Prostate gland (tissue), 2 donors: ENCODE results near the gene PEAR1. TPM values are rescaled to one million over a fixed set of nuclear protein-coding genes. Genes with fewer than 3 reads are reported as not detected.

ENCODE experiments used
- DNase-seq: peaks from one replicate; pipeline ENCODE4 v3.0.0-alpha.2; 2019; ENCODE audit warnings: low spot score
- H3K27ac ChIP-seq, 2 donors: fragments of 200-600 bp; sonication (generic); 2 replicates each; pipeline ENCODE4 v1.5.1; 2017 to 2019
- H3K27me3 ChIP-seq: fragments of 200-600 bp; sonication (generic); replicated peaks from 2 replicates; pipeline ENCODE4 v1.5.1; 2019; ENCODE audit not compliant: insufficient read depth
- H3K36me3 ChIP-seq, 2 donors: fragments of 200-600 bp; sonication (generic); 1 replicate in 1 of 2; 2 replicates in 1 of 2; pipeline versions ENCODE4 v1.5.1 to v1.8.1; 2017 to 2019
- H3K4me1 ChIP-seq: fragments of 200-600 bp; sonication (generic); replicated peaks from 2 replicates; pipeline ENCODE4 v1.5.1; 2019
- H3K4me3 ChIP-seq, 2 donors: fragments of 200-600 bp; sonication (generic); 2 replicates each; pipeline ENCODE4 v1.5.1; 2017 to 2019
- H3K9me3 ChIP-seq: fragments of 200-600 bp; sonication (generic); 2 replicates; pipeline ENCODE4 v1.5.1; 2017
- CTCF ChIP-seq, 4 experiments: fragments of 200-600 bp in 2 of 4; fragments of 450-650 bp in 2 of 4; sonication (generic) in 2 of 4; IDR thresholded peaks; 1 replicate in 3 of 4; 2 replicates in 1 of 4; pipeline ENCODE4 v1.5.1; 2016 to 2019; ENCODE audit warnings: antibody characterized with exemption in 4 of 4, mild to moderate bottlenecking in 2 of 4, moderate library complexity in 2 of 4
- POLR2A ChIP-seq: fragments of 450-650 bp; IDR thresholded peaks from one replicate; pipeline ENCODE4 v1.6.1; 2016; ENCODE audit warnings: antibody characterized with exemption, mild to moderate bottlenecking
- POLR2AphosphoS5 ChIP-seq: sonication (generic); formaldehyde crosslinking; IDR thresholded peaks from one replicate; pipeline ENCODE4 v1.6.1; 2017; ENCODE audit warnings: antibody characterized with exemption
- WGBS: methylation state at CpG from one replicate; pipeline ENCODE4 v1.1.5; 2018; 5-methylcytosine and 5-hydroxymethylcytosine counted together
- intact Hi-C: fragments of 100-400 bp; cut with DNase I; formaldehyde crosslinking; loops from one replicate; pipeline ENCODE4 v1.14.2; 2022
- total RNA-seq, 2 donors: library from RNA; depleted of rRNA; stranded (reverse); fragments of >200 nt; gene quantifications; one replicate each; pipeline ENCODE4 v1.1.0, GENCODE V29; 2016

Gene PEAR1
- total RNA-seq, 2 donors from 2014 or later = 3.6 to 20.0 TPM

- H3K9me3 ChIP-seq = no peaks in the 10 kb centered on the region
- no peaks in the 10 kb centered on the region for H3K36me3 ChIP-seq
- no peak overlapping the region for H3K4me3 ChIP-seq
- H3K4me1 ChIP-seq = no peaks in the 10 kb centered on the region
- DNase-seq = no peak
- intact Hi-C loops = no loop called here
- no peak overlapping the region for H3K27ac ChIP-seq
- WGBS = 62% methylated on average over 18 of the region's 18 CpGs
- peaks cover 15% of the 10 kb centered on the region for H3K27me3 ChIP-seq
- TF ChIP-seq CTCF (IDR thresholded peaks at IDR 0.05) (no peak), POLR2AphosphoS5 (no peak), POLR2A (no peak)
Observed at GRCh38 chr1:156845953-156846545, 47.5 kb upstream of the PEAR1 start.

- no peaks in the 10 kb centered on the region for H3K4me1 ChIP-seq
- WGBS = 82% methylated on average over 5 of the region's 5 CpGs
- intact Hi-C loops = no loop called here
- DNase-seq = no peak
- H3K4me3 ChIP-seq = no peak overlapping the region
- no peaks in the 10 kb centered on the region for H3K9me3 ChIP-seq
- no peak for TF ChIP-seq POLR2AphosphoS5
- TF ChIP-seq POLR2A = no peak
- no peak for TF ChIP-seq CTCF (IDR thresholded peaks at IDR 0.05)
- no peak overlapping the region for H3K27ac ChIP-seq
- H3K27me3 ChIP-seq = peaks cover 15% of the 10 kb centered on the region
- H3K36me3 ChIP-seq = no peaks in the 10 kb centered on the region
Observed at GRCh38 chr1:156846643-156847042, 46.9 kb upstream of the PEAR1 start.

- 84% methylated on average over 7 of the region's 7 CpGs for WGBS
- H3K27ac ChIP-seq = no peak overlapping the region
- H3K36me3 ChIP-seq = no peaks in the 10 kb centered on the region
- H3K27me3 ChIP-seq = peaks cover 15% of the 10 kb centered on the region
- TF ChIP-seq POLR2AphosphoS5 (no peak), CTCF (IDR thresholded peaks at IDR 0.05) (no peak), POLR2A (no peak)
- no peaks in the 10 kb centered on the region for H3K9me3 ChIP-seq
- no peak overlapping the region for H3K4me3 ChIP-seq
- intact Hi-C loops = no loop called here
- no peaks in the 10 kb centered on the region for H3K4me1 ChIP-seq
- DNase-seq = no peak
Observed at GRCh38 chr1:156847591-156848460, 45.7 kb upstream of the PEAR1 start.

- intact Hi-C loops = no loop called here
- Histone ChIP-seq H3K27me3 (peaks cover 15% of the 10 kb centered on the region), H3K9me3 (no peaks in the 10 kb centered on the region), H3K4me1 (no peaks in the 10 kb centered on the region), H3K27ac (no peak overlapping the region), H3K4me3 (no peak overlapping the region), H3K36me3 (no peaks in the 10 kb centered on the region)
- 17% methylated on average over 34 of the region's 36 CpGs for WGBS
- no peak for TF ChIP-seq POLR2AphosphoS5
- no peak for TF ChIP-seq CTCF (IDR thresholded peaks at IDR 0.05)
- peak; percentile 8 for DNase-seq
Observed at GRCh38 chr1:156848461-156849150, 44.9 kb upstream of the PEAR1 start.
